Stimulated activated CD8-positive, alpha-beta memory T cell treated with anti-CD3 and anti-CD28 coated beads, Interleukin-7, amount 100 ng/mL, for 4 hours (primary cell): Measurements from ENCODE around the gene TMA7.
A peak's percentile ranks its signal among the peaks of the same experiment; 100 is the strongest.
"Not testable (repeated sequence)": the region's sequence is repeated elsewhere in the genome, so short reads cannot be mapped to it uniquely, and the experiment has no call there.

Experiments
- DNase-seq, 2 donors: peaks; one replicate each; pipeline ENCODE4 v3.0.0-alpha.2; 2020; ENCODE audit warnings: low read depth in 2 of 2

The TMA7 gene

DNA sequence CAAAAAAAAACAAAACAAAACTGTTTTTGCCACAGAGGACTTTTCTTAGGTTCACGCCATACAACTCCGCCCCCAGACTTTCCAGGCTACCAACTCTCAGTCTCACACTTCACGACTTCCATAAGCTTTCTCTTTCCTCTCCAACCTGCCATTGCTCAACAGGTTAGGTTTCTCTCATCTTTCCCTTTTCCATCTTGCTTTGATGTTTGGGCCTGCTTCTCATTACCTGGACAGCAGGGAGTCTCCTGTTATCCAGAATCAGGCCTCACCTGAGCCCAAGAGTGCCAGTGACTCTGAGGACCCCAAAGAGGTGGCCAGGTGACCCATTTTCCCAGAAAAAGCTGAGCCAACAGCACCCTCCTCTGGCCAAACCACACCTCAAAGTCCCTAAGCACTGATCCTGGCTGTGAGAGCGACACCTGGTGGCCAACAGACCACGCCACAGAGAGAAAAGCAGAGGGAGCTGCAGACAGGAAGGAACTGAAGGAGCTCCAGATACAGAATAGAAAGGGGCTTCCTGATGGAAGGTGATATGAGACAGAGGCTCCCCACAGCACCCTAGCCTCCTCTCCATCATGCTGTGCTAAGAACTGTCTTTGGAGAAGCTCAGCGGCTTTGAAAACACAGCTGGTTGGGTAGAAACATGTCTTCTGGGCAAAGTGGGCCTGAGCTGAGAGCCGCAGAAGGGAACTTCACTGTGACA lies 4.1 kb upstream of the TMA7 start:
- DNase-seq, result peak; percentile 70 to 74

DNA sequence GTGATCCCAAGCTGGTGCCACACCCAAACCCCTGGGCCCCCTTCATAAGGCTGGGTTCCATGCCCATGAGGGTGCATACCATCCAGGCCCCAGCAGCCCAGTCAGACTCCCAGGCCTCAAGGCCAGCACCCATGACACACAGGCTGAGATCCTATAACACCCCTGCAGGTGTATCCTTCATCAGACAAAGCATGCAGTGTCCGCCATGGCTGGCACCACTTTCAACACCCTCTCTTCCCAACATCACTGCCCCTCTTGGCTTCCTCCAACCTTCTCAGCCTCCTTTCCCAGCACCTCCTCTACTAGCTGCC lies 3.6 kb upstream of the TMA7 start:
- DNase-seq, result no peak

DNA sequence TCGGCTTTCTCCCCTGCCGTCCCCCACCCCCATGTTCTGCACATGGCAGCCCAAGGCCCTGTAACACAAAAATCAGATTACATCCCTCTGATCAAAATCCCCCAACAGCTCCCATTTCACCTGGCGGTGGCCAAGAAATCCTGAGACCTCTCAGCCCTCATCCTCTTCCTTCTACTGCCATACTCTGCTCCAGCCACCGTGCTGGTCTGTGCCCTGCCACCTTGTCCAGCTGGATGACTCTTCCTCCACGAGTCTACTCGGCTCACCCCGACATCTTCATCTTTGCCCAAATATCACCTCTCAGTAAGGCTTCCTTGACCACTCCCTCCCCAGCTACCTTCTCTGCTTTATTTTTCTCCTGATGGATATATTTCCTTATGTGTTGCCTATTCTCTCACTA lies 3.2 kb upstream of the TMA7 start:
- no peak for DNase-seq

DNA sequence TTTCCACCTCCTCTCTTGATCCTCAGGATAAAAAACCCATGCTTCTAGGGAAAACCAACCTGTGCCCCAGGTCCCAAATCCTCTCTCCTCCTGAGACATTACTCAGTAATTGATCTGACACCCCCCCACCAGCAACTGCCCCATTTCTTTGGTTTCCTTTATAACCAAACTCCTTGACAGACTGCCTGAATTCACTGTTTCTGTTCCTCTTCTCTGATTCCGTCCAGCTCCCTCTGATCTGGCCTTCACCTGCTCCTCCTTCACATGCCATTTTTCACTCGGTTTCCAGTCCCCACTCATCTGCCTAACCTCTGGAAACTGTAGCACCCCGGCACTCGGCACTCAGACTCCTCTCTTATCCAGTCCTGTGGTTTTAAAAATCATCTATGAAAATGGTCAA lies 2.2 kb upstream of the TMA7 start:
- DNase-seq, result no peak

DNA sequence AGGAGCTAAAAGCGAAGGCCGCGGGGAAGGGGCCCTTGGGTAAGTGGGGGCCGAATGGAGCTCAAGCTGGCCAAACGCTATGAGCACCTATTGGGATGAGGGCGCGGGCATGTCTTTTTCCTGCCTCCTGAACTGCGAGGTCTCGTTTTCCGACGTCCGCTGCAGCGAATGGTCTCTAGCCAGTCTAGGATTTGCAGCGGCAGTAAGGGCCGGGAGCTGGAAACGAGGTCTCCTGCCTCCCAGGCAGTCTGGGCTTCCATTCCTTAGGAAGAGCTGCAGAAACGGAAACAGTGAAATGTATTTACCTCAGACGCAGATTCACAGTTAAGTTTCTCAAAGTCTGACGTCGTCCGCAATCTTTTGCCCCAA lies 517 bp downstream of the TMA7 start:
- no peak for DNase-seq

DNA sequence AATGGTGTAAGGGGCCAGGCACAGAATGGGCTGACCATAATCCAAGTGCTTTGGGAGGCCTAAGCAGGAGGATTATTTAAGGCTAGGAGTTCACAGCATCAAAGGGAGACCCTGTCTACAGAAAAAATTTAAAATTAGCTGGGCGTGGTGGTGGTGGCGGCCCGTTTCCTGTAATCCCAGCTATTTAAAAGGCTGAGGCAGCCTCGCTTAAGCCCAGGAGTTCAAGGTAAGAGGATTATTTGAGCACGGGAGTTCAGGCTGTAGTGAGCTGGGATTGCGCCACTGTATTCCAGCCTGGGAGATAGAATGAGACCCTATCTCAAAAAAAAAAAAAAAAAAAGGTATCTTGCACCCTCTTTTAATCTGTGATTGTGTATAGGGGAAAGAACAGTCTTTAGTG lies 1.9 kb downstream of the TMA7 start:
- no peak for DNase-seq

DNA sequence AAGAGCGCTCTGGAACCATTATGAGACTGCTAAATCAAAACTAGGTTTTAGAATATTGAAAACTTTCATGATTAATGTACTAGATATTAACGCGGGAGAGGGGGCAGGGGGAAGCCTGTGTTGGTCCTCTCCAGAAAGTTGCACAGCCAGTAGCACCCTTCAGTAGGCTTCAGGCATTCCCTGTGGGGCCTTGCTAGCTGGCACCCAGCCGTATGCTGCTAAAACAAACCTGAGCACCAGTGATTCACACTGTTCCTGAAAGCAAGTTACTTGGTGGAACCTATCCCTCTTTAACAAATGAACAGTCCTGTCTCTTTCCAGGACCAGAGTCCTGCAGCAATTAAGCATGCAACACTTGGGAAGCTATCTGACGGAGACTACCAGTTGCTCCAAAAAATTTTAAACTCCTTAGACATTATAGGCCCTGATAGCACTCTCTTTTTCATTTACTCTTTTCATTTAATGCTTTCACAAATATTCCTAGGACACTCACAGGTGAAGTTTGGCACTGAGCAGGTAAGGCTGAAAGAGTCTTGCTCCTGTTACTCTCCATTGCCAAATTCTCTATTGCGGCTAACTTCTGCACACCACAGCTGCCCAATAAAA lies 5.3 kb downstream of the TMA7 start:
- no peak for DNase-seq

DNA sequence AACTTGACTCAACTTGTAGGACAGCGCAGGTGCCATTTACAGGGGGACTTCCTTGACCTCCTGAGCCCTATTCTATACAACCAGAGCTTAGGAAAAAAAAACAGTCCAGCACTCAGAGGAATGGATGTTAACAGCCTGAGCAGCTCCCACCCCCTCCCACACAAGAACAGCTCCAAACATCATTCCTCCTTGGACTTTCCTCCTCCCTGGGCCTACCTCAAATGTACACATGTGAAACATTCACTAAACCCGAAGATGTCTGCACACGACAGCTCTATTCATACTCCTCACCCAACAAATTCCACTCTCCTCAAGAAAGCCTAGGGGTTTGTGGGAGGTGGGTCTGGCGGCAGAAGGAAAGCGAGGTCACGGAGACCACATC lies 6.0 kb downstream of the TMA7 start:
- DNase-seq, result no peak

DNA sequence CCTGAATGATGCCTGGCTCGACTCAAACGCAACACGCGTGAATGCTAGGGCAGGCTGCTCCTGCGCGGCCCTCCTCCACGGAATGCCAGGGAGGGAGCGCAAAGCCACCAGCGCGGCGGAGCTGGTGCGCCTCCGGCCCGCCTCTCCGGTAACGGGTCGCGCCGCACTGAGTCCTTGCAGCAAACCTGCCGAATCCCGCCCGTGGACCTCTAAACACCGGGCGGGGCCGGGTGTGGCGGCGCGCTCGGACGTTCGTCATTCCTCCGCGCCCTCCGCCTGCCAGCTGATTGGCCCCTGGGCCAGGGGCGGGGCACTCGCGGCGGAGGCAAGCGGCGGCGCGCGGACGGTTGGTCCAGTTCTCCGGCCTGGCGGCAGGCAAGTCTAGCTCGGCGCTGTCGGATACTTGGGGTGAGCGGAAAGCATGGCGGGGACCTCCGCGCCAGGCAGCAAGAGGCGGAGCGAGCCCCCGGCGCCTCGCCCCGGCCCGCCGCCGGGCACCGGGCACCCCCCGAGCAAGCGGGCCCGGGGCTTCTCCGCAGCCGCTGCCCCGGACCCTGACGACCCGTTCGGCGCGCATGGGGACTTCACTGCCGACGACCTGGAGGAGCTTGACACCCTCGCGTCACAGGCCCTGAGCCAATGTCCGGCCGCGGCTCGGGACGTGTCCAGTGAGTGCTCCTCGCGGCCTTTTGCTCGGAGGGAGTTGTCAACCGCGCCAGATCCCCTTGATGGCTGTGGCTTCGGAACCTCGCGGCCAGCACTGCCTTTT lies 6.6 kb downstream of the TMA7 start, which contains the start of gene ATRIP:
ATRIP (plus strand) TSS at position 313 of the 769 bp plus-strand sequence; CDS start at position 422, 109 bp downstream.
- peak; percentile 63 to 84 for DNase-seq

DNA sequence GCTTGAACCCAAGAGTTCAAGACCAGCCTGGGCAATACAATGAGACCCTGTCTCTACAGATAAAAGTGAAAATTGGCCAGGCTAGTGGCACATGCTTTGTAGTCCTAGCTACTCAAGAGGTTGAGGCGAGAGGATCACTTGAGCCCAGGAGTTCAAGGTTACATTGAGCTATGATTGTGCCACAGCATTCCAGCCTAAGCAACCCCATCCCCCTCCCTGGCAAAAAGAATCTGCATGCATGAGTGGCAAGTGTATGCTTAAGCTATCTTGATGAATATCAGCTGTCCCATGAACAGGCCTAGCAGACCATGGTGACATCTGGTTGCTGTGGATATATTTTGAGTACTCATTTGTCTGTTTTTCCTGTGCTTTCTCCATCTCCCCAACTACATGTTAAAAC lies 11.2 kb downstream of the TMA7 start:
- no peak for DNase-seq

DNA sequence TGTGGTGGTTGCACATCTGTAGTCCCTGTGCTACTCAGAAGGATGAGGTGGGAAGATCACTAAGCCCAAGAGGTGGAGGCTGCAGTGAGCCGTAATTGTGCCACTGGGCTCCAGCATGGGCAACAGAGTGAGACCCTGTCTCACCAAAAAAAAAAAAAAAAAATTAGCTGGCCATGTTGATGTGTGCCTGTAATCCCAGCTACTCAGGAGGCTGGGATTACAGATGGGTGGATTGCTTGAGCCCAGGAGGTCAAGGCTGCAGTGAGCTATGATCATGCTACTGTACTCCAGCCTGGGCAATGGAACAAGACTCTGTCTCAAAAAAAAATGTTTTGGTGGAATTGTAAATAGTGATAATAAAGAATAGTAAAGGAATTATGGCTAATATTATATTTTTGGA lies 16.4 kb downstream of the TMA7 start:
- DNase-seq, result no peak

DNA sequence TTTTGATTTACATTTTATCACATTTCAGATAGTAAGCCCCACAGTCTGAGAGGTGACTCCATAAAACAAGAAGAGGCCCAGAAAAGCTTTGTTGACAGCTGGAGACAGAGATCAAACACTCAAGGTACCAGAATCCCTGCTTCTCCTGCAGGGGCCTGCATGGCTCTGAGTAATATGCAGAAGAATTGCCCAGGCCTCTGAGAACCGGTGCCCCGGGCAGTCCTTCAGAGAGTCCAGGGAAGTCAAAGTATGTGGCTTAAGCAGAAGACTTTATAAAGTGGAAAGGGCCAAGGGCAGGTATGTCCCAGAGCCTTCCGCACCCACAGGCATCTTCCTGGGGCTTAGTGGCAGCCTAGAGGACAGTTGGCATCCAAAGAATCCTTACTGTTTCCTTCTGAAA lies 19.3 kb downstream of the TMA7 start:
- no peak for DNase-seq

DNA sequence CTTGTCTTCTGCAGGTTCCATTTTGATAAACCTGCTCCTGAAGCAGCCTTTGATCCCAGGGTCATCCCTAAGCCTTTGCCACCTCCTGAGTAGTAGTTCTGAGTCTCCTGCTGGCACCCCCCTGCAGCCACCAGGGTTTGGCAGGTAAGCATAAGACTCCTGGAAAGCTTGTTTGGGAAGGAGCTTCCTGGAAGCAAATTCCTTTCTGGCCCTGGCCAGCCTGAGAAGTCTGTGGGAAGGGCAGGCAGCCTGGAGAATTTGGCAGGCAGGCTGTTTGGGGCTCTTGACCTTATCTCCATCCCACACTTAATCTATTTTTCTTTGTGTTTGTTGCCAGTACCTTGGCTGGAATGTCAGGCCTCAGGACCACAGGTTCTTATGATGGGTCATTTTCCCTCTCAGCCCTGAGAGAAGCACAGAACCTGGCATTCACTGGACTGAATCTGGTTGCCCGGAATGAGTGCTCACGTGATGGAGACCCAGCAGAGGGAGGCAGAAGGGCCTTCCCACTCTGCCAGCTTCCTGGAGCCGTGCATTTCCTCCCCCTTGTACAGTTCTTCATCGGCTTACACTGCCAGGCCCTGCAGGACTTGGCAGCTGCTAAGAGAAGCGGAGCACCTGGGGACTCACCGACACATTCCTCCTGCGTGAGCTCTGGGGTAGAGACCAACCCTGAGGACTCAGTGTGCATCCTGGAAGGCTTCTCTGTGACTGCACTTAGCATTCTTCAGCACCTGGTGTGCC lies 19.9 kb downstream of the TMA7 start:
- DNase-seq, result no peak

DNA sequence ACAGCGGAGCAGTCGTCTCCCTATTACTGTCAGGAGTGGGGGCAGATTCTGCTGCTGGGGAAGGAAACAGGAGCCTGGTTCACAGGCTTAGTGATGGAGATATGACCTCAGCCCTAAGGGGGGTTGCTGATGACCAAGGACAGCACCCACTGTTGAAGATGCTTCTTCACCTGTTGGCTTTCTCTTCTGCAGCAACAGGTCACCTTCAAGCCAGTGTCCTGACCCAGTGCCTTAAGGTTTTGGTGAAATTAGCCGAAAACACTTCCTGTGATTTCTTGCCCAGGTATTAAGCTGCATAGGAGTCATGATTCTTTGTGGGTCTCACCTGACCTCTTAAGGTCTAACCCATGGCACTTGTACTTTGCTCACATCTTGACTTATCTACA lies 20.5 kb downstream of the TMA7 start:
- DNase-seq, result no peak

DNA sequence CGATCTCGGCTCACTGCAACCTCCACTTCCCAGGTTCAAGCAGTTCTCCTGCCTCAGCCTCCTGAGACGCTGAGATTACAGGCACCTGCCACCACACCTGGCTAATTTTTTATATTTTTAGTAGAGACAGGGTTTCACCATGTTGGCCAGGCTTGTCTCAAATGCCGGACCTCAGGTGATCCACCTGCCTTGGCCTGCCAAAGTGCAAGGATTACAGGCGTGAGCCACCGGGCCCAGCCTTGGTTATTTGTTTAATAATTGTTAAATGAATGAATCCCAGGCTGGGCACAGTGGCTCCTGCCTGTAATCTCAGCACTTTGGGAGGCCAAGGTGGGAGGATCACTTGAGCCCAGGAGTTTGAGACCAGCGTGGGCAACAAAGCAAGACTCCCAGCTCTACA lies 21.7 kb downstream of the TMA7 start:
- DNase-seq, result not testable (repeated sequence)

DNA sequence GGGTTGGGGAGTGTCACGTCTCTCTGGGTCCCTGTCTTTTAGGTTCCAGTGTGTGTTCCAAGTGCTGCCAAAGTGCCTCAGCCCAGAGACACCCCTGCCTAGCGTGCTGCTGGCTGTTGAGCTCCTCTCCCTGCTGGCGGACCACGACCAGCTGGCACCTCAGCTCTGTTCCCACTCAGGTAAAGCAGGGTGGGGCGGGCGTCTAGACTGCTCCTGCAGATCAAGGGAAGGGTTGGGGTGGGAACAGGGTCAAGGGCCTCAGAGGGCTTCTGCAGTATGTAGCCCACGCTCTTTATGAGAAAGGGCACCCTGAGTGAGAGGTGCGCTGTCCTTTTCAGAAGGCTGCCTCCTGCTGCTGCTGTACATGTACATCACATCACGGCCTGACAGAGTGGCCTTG lies 23.6 kb downstream of the TMA7 start:
- no peak for DNase-seq

DNA sequence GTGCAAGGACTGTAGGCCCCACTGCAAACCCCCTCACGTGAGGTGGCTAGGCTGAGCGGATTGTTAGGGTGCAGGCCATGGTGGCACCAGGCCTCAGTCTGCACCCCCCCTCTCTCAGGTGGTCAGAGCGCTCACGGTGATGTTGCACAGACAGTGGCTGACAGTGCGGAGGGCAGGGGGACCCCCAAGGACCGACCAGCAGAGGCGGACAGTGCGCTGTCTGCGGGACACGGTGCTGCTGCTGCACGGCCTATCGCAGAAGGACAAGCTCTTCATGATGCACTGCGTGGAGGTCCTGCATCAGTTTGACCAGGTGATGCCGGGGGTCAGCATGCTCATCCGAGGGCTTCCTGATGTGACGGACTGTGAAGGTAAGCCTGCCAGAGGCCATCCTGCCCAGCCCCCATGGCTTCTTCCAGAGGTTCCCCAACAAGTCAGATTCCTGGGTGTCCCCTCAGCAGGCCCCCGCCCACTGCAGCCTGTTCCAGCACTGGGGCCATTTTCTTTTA lies 24.7 kb downstream of the TMA7 start:
- no peak for DNase-seq

DNA sequence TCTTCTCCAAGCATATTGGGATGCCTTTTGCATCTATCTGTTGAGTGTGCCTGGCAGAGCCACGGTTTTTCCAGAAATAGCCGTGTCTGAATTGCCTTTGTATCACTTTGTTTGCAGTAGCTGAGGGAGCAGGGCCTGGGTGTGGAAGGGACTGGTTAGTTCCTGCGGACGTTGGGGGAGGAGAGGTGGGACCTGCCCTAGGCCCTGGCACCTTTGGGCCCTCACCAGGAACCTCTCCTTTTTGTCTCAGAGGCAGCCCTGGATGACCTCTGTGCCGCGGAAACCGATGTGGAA lies 25.1 kb downstream of the TMA7 start:
- no peak for DNase-seq

DNA sequence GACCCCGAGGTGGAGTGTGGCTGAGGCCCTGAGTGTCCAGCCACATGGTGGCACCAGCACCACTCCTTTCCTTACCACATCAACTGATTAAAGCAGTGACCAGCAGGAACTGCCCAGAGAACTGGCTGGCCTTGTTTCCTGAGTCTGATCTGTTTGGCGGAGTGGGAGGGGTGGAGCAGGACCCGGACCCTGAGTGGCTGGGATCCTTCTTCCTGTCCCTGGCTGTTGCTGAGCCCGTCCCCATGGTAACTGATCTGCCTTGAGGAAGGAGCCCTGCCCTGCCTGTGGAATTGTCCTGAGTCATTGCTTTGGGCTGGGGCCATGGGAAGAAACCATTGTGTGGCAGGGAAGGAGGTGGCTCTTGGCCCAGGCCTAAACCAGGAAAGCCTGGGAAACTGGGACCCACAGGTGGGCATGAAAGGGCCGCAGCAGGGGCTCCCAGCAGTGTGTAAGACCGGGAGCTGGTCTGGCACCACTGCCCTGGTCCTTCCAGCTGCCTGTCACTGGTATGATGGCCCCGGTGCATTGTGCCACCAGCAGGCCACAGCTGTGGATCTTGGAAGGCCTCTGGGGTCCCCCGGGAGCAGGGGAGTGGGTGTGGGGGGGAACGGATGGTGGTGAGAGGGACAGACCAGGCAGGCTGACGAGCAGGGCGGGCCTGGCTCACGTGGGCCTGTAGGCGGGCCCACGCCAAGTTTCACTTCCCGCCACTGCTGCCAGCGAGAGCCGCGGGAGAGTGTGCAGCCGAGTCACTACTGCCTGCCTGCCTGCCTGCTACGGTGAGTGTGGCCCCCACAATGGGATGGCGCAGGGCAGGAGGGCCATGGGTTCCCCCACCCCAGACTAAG lies 25.7 kb downstream of the TMA7 start:
- peak; percentile 65 to 77 for DNase-seq

DNA sequence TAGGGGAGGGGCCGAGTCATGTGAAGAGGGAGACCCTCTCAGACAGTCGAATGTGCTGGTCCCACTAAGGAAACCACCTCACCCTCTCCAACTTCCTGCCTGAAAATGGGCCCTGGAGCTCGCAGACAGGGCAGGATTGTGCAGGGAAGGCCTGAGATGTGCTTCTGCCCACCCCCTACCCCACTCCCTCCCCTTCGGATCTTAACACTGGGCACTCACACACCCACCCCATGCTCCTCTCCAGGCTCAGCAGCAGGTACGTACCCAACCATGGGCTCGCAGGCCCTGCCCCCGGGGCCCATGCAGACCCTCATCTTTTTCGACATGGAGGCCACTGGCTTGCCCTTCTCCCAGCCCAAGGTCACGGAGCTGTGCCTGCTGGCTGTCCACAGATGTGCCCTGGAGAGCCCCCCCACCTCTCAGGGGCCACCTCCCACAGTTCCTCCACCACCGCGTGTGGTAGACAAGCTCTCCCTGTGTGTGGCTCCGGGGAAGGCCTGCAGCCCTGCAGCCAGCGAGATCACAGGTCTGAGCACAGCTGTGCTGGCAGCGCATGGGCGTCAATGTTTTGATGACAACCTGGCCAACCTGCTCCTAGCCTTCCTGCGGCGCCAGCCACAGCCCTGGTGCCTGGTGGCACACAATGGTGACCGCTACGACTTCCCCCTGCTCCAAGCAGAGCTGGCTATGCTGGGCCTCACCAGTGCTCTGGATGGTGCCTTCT lies 26.5 kb downstream of the TMA7 start:
- no peak for DNase-seq

DNA sequence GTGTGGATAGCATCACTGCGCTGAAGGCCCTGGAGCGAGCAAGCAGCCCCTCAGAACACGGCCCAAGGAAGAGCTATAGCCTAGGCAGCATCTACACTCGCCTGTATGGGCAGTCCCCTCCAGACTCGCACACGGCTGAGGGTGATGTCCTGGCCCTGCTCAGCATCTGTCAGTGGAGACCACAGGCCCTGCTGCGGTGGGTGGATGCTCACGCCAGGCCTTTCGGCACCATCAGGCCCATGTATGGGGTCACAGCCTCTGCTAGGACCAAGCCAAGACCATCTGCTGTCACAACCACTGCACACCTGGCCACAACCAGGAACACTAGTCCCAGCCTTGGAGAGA lies 27.0 kb downstream of the TMA7 start:
- DNase-seq, result no peak
